PC-9 (cell line): ENCODE results near the gene FAM120C.

Experiments used
- EZH2 ChIP-seq: fragments of 200-600 bp; sonication (generic); IDR thresholded peaks from 2 replicates; pipeline ENCODE4 v1.8.0; 2017; ENCODE audit warnings: antibody characterized with exemption, low read depth
- TF ChIP-seq, protein P1 (sequence below): fragments of 200-600 bp; sonication (generic); conservative IDR thresholded peaks from 2 replicates; pipeline ENCODE4 v1.6.1; 2017; ENCODE audit warnings: mixed run types, antibody characterized with exemption, mild to moderate bottlenecking, moderate library complexity

- TF ChIP-seq, protein P1, sequence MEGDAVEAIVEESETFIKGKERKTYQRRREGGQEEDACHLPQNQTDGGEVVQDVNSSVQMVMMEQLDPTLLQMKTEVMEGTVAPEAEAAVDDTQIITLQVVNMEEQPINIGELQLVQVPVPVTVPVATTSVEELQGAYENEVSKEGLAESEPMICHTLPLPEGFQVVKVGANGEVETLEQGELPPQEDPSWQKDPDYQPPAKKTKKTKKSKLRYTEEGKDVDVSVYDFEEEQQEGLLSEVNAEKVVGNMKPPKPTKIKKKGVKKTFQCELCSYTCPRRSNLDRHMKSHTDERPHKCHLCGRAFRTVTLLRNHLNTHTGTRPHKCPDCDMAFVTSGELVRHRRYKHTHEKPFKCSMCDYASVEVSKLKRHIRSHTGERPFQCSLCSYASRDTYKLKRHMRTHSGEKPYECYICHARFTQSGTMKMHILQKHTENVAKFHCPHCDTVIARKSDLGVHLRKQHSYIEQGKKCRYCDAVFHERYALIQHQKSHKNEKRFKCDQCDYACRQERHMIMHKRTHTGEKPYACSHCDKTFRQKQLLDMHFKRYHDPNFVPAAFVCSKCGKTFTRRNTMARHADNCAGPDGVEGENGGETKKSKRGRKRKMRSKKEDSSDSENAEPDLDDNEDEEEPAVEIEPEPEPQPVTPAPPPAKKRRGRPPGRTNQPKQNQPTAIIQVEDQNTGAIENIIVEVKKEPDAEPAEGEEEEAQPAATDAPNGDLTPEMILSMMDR, result no peak
- TF ChIP-seq EZH2, result no peak
Observed at GRCh38 chrX:54213603-54214002, 30.5 kb upstream of the FAM120C start.
